Activated CD4-positive, alpha-beta T cell treated with anti-CD3 and anti-CD28 coated beads, Interleukin-2, Interleukin-4, amounts not matched to agents 100 ng/mL and 50 ng/mL, durations not matched to agents 16 hours and 8 hours (primary cell): ENCODE results near the gene PLEKHN1.

Source experiments
- DNase-seq: peaks from one replicate; pipeline ENCODE4 v3.0.0-alpha.2; 2020; ENCODE audit warnings: low spot score

Gene PLEKHN1

DNA sequence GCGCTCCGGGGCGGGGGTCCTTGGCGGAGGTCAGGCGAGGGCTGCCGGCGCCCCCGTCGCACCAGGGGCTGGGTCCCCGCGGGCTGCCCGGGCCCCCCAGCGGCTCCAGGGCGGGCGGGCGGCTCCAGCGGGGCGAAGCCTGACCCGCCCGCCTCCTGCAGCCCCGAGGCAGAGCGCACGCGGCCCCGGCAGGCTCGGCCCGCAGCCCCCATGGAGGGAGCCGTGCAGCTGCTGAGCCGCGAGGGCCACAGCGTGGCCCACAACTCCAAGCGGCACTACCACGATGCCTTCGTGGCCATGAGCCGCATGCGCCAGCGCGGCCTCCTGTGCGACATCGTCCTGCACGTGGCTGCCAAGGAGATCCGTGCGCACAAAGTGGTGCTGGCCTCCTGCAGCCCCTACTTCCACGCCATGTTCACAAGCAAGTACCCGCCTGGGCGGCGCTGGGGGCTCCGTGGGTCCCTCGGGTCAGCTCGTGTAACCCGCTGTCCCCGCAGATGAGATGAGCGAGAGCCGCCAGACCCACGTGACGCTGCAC lies 5.1 kb upstream of the PLEKHN1 start:
- no peak for DNase-seq

GRCh38 chr1:962381-963300 lies 3.6 kb upstream of the PLEKHN1 start:
- DNase-seq = no peak

DNA sequence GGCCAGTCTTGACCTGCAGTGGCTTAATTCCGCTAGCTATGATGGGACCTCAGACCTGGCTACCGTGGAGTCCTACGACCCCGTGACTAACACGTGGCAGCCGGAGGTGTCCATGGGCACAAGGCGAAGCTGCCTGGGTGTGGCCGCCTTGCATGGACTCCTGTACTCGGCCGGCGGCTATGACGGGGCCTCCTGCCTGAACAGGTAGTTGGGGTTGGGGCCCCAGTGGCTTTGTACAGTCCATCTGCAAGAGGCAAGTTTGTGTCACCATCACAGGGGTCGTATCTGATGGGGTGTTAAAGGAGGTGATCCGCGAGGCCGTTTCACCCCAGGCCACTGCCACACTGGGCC lies 3.0 kb upstream of the PLEKHN1 start:
- DNase-seq = no peak

DNA sequence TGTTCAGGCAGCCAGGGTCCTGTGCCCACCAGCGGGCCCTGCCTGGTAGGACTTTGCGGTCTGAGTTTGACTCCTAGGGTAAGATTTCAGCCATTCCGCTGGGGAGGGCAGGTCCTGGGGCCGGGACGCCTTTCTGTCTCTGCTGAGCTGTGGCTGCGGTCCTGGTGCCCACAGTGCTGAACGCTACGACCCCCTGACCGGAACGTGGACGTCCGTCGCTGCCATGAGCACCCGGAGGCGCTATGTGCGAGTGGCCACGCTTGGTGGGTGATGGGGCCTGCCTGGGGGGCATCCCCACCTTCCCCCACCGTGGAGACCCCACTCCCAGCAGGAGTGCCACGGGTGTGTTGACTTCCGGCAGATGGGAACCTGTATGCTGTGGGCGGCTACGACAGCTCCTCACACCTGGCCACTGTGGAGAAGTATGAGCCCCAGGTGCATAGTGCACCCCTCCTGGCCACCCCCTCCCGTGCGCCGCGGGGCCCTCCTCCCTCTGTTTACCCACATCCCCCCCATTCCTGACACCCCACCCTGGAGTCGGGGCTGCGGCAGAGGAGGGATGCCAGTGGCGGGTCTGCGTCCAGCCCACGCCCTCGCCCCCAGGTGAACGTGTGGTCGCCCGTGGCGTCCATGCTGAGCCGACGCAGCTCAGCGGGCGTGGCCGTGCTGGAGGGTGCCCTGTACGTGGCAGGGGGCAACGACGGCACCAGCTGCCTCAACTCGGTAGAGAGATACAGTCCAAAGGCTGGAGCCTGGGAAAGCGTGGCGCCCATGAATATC lies 2.3 kb upstream of the PLEKHN1 start:
- DNase-seq = no peak

DNA sequence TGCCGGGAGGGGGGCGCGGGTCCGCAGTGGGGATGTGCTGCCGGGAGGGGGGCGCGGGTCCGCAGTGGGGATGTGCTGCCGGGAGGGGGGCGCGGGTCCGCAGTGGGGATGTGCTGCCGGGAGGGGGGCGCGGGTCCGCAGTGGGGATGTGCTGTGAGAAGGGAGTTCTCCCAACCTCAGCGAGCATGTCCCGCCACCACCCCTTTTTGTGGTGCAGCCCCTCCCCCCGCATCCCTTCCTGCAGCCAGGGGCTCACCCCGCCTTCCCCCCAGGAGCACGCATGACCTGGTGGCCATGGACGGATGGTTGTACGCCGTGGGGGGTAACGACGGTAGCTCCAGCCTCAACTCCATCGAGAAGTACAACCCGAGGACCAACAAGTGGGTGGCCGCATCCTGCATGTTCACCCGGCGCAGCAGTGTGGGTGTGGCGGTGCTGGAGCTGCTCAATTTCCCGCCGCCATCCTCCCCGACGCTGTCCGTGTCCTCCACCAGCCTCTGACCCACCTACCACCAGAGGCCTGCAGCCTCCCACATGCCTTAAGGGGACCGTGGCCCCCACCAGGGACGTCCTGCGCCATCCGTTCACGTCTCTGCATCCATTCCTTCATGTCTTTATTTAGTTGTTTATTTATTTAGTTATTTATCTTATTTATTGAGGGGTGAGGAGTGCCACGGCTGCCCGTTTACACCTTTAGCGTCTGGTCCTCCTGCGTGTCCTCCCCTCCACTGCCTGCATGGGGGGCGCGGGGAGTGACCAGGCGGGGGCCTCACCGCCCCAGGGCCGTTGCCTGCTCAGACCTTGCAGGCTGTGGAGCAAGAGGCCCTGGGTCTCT lies 1.4 kb upstream of the PLEKHN1 start:
- no peak for DNase-seq

DNA sequence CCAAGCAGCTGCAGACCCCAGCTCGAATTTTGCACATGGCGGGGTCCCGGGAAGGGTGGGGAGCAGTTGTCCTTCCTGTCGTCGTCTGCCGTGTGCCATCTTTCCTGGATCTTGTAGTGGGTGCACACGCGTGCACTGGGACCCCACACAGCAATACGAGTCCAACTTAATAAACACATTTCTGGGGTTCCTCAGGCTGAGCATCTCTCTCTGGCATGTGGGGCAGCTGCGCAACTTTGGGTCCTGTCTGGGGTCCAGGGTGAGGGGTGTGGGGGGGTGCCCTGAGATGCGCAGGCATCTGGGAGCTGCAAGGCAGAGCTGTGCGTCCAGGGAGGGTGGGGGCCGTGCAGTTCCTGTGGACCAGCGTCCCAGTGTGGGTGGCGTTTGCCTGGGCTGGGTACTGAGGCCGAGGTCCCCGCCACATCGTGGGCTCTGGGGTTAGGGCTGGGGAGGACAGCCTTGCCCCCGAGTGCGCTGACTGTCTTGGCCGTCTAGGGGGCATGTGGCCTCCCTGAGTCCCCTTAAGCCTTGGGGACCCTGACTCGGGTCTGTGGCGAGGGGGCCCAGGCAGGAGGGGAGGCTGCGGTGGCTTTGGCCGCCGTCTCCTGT lies 652 bp upstream of the PLEKHN1 start:
- DNase-seq = no peak

DNA sequence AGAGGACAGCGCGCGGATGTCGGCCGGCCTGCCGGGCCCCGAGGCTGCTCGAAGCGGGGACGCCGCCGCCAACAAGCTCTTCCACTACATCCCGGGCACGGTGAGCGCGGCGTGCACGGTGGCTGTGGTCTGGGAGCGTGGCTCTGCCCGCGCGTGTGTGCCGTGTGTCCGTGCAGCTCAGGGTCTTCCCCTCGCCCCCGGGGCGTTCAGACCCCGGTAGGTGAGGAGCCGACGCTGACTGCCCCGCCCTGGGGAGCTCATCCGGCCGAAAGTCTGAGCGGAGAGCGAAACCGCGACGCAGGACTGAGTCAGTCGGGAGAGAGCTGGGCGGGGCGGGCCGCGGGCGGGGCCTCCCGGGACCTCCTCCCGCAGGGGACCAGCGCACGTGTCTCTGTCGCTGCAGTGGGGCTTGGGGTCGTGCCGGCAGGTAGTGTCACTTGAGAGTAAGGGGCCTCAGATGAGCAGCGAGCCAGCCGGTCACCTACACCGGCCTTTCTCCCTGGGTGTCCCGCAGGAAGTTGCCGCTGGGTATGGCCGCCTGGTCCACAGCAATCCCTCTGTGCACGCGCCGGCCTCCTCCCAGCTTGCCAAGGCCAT lies 520 bp downstream of the PLEKHN1 start:
- DNase-seq = peak; percentile 85

- DNase-seq = no peak
These were observed 1.4 kb downstream of the PLEKHN1 start for GRCh38 chr1:967466-968343.

GRCh38 chr1:969260-969855 lies 3.1 kb downstream of the PLEKHN1 start:
- no peak for DNase-seq

GRCh38 chr1:970242-970972 lies 4.1 kb downstream of the PLEKHN1 start:
- no peak for DNase-seq

DNA sequence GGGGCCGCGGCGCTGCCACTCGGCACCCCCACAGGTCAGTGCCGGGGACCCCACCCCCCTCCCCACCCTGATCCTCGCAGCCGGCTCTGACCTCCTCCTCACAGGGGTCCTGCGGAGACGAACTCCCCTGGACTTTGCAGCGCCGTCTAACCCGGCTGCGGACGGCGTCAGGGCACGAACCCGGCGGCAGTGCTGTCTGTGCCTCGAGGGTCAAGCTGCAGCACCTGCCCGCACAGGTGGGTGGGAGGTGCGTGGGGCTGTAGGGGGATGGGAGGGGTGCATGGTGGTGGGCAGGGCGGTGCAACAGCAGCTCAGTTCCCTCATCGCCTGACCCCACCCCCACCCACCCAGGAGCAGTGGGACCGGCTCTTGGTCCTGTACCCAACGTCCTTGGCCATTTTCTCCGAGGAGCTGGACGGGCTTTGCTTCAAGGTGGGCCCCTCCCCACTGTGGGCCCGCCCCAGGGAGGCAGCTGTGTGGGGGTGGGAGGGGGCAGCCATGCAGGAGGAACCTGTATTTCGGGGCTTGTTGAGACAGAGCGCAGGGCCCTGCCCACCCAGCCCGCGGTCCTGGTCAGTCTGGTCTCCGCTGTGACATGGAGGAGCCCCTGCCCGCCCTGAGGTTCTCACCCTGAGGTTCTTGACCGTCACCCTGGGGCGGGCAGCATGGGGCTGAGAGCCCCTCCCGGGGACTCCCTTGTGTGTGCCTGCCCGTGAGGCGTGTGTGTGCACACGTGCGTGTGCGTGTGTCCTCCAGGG lies 4.9 kb downstream of the PLEKHN1 start:
- DNase-seq = no peak

- no peak for DNase-seq
These were observed 5.6 kb downstream of the PLEKHN1 start for GRCh38 chr1:971751-972506.

DNA sequence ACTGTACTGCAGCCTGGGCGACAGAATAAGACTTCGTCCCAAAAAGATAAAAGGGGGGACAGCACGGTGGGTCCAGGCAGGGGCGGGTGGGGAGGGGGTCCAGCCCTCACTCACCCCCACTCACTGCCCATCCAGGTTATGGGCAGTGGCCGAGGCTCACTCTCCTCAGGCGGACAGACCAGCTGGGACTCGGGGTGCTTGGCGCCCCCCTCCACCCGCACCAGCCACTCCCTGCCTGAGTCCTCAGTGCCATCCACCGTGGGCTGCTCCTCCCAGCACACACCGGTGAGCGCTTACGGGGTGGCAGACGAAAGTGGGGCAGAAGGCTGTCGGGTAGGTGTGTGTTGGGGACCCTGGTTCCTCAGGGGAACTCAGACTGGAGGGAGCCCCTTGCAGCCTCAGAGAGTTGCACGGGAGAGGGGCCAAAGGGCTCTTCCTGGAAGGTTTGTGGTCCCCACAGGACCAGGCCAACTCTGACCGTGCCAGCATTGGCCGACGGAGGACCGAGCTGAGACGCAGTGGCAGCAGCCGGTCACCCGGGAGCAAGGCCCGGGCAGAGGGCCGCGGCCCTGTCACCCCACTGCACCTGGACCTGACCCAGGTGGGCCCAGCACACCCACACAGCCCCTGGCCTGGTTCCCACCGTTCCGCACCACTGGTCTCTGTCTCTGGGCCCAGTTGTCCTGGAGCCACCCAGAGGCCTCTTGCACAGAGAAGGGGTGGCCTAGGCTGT lies 6.6 kb downstream of the PLEKHN1 start:
- no peak for DNase-seq

- DNase-seq = no peak
These were observed 7.4 kb downstream of the PLEKHN1 start for GRCh38 chr1:973459-974292.

DNA sequence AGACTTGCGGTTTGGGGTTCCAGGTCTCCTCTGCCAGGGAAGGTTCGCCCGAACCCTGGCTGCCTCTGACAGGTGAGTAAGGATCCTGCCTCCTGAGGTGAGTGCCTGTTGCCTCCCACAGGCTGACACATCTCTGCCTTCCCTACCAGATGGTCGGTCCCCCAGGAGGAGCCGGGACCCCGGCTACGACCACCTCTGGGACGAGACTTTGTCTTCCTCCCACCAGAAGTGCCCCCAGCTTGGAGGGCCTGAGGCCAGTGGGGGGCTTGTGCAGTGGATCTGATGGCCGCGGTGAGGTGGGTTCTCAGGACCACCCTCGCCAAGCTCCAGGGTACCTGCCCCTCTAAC lies 8.0 kb downstream of the PLEKHN1 start:
- DNase-seq = no peak

- DNase-seq = no peak
These were observed 8.5 kb downstream of the PLEKHN1 start for GRCh38 chr1:974687-975328.
